HG03571 (cell line): ENCODE results near the gene IZUMO1.
"Not testable (repeated sequence)": the region's sequence is repeated elsewhere in the genome, so short reads cannot be mapped to it uniquely, and the experiment has no call there.

Experiments
- ATAC-seq: cut with Tn5 transposase; IDR thresholded peaks from one replicate; pipeline ENCODE4 v1.9.1; 2021; ENCODE audit not compliant: unreplicated experiment

Gene IZUMO1

DNA sequence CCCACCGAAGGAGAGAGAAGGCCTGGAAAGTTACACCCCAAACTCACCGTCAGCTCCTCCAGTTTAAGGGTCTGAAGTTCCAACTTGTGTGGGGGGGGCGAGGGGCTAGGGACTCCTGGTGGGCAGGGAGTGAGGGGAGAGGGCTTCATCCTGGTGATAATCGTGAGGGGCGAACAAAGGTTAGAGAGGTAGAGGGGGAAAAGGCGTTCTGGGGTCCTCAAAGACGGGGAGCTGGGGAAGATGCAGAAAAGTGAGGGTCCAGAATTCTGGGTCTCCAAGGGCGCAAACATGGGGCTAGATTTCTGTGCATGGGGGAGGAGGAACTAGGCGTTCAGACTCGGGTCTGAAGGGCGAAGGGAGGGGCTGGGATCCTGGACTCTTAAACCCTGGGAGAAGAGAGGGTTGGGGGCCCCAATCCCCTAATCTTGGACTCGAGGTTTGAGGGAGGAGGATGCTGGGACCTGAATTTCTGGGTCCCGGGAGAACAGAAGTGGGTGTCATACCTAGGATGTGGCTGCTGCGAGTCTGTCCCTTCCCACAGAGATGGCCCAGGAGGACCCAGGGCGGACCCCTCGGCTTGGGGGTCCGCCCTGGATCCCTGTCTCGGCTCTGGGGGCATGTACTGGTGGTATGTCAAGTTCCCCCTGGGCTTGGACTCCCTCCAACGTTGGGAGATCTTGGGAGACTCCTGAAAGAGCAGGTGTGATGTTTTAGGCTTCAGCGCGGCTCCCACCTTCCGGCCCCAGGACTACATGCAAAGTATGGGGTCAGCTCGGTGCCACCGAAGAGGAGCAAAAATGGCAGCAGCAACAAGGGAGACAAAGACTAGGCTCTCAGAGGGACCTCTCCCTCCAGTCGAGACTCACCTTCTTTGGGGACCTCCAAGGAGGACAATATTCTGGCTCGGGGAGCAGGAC lies 31.7 kb downstream of the IZUMO1 start:
- no peak for ATAC-seq

DNA sequence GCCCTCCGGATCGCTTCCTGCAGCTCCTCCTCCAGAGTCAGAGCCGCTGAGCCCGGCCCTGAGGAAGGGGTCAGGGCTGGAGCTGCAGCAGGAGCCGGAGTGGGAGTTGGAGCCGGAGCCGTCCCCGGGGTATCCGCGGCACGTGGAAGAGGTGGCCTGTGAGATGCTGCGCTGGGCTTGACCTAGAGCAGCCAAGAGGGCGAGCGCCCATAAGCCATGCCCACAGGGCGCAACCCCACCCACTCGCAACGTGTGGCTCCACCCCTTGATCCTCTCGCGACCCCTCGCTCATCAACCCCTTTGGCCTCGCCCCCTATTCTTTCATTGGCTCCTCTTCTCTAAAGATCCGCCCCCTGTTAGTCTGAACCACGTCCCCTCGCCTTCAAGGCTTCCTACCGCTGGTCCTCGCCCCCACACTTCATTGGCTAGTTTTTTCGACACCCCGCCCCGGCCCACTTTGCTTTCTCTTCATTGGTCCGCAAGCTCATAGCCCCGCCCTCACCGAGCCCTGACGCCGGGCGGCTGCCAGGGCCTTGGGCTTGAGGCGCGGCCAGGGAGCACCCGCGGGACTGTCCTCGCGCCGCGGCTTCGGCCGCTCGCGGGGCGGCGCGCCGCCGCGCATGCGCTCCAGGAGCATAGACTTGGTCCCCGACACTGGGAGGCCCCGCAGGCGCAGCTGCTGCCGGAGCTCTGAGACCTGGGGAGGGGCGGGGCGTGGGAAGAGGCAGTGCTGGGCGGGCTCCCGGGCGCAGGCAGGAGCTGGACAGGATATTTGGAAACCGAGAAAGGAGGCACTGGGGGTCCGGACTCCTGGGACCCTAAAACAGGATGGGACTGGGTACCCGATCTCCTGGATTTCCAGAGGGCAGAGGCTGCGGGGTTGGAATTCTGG lies 32.6 kb downstream of the IZUMO1 start:
- ATAC-seq, result peak; percentile 77

DNA sequence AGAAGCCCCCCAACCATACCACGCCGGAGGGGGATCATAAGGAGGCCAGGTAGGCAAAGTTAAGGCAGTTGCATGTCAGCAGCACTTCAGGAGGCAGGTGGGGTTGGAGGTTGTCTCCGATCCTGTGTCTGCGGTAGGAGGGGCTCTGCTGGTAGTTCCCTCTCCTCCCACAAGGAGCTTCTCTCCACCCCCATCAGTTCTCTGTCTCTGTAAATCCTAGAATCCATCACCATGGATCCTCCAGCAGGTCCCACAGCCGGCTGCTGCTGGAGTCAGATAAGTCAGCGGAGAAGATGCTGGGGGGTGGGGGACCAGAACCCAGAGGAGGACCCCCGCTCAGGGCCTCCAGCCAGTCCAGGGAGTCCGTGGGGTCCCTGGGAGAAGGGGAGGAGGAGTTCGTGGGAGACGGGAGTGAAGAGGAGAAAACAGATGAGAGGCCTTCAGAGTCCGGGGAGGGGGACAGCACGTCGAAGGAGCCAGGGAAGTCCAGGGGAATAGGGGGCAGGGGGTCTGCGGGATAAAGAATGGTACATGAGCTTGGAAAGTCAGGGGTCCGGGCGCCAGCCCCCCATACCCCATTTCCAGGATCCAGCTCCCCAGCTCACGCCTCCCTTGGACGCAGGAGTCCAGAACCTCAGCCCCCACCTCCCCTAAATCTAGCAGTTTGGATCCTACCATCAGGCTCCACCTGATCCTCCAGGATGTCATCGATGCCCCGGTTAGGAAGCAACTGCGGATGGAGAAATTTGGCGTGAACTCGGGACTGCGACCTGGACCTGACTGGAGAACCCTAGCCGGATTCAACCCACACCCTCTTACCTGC lies 33.5 kb downstream of the IZUMO1 start:
- ATAC-seq, result no peak

DNA sequence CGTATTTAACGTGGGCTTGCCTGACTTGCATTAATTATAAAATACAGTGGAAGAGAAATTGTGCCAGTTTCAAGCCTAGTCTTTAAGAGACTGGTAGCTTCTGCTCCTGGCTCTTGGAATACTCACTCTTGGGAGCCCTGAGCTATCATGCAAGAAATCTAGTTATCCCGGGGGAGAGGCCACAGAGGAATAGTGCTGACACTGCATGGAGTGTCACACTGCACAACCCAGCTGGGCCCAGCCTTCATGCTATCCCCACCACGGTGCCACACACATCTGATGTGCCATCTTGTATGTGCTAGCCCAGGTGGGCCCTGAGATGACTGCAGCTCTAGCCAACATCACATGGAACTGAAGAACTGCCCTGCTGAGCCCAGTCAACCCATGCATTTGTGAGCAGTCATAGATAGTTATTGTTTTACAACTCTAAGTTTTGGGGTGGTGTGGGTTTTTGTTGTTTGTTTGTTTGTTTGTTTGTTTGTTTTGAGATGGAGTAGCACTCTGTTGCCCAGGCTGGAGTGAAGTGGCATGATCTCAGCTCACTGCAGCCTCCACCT lies 35.5 kb downstream of the IZUMO1 start:
- ATAC-seq, result no peak

DNA sequence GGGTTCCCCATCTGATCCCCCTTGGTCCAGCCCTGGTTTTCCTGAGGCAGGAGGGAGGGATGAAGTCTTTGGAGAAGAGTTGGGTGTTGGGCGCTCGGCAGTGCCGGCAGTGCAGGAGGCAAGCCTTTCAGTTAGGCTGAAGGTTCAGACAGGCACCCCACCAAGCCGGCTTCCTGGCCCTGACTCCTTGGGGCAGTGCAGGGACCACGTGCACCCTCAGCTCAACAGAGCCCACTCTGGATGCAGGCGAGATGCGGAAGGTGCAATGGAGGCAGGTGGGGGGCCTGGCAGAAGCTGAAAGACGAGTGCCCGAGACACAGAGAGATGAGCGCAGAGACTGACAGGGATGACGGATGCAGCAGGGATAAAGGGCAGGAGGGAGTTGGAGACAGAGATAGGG lies 38.2 kb downstream of the IZUMO1 start:
- ATAC-seq, result no peak

DNA sequence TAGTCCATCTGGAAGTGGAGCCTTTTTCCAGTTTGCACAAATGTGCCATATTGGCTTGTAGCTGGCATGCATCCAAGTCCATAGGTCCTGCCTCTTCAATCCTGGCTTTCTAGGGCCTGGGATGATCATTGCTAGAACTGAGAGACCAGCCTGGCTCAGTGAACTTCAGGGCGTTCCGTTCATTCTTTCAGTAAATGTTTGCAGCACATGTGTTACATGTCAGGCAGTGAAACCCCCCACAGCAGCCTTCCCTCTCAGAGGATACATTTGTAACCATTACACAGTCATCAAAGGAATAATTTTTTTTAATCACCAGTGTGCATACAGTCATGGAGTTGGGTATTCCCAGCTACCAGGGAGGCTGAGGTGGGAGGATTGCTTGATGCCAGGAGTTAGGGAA lies 41.3 kb downstream of the IZUMO1 start:
- ATAC-seq, result no peak

DNA sequence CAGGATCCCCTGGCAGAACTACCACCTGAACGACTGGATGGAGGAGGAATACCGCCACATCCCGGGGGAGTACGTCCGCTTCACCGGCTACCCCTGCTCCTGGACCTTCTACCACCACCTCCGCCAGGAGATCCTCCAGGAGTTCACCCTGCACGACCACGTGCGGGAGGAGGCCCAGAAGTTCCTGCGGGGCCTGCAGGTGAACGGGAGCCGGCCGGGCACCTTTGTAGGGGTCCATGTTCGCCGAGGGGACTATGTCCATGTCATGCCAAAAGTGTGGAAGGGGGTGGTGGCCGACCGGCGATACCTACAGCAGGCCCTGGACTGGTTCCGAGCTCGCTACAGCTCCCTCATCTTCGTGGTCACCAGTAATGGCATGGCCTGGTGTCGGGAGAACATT lies 43.4 kb downstream of the IZUMO1 start:
- no peak for ATAC-seq

DNA sequence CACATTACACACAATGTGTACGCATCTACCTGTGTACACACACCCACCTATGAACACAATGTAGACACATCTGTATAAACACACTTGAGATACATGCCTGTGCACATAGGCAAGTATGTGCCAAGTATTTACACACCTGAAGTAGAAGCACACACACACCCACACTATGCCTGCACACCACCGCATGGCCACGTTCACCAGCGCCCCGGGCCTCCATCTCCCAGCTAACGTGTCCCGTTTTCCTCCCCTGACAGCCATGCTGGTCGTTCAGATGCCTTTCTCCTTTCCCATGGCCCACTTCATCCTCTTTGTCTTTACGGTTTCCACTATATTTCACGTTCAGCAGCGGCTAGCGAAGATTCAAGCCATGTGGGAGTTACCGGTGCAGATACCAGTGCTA lies 44.0 kb downstream of the IZUMO1 start:
- ATAC-seq, result no peak

DNA sequence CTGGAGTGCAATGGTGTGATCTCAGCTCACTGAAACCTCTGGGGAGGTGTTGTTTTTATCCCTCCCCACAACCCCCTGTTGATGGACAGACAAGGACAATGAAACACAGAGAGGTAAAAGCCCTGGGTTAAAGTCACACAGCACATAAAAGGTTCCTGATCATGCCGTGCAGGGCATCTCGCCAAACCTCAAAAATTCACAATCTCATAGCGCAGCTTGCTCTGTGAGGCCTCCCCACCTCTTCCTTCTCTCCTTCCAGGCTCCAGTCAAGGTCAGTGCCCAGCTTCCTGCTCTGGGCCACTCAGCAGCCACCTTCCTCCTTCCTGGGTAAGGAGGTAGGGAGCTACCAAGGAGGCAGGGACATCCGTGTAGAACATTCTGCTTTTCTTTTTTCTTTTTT lies 48.7 kb downstream of the IZUMO1 start:
- no peak for ATAC-seq

DNA sequence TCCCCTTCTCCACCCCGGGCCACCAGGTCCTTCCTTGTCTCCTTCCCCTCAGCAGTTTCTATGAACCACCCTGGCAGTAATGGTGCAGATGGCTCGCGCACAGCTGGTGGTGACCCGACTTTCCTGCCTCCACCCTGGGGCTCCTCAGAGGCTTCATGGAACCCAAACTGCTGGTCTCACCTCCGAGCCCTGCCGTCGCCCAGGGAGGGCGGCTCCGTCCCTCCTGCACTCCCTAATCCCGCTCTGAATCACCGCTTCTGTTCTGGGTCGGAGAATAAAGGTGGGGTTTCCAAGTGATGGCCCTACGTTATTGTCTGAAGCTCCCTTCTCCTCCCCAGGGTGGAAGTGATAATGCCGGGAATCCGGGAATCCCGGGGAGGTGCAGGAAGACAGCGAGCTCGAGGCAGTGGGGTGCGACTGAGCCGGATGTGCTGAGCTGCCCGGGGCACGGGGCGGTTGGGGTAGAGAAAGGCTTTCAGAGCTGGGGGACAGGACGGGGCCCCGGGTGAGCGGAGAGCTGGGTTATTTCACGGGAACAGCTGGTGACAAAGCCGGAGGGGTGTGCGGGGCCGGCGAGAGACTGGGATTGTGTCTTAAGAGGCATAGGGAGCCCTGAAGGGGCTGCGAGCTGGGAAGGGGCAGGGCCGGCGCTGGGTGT lies 50.2 kb downstream of the IZUMO1 start:
- no peak for ATAC-seq

DNA sequence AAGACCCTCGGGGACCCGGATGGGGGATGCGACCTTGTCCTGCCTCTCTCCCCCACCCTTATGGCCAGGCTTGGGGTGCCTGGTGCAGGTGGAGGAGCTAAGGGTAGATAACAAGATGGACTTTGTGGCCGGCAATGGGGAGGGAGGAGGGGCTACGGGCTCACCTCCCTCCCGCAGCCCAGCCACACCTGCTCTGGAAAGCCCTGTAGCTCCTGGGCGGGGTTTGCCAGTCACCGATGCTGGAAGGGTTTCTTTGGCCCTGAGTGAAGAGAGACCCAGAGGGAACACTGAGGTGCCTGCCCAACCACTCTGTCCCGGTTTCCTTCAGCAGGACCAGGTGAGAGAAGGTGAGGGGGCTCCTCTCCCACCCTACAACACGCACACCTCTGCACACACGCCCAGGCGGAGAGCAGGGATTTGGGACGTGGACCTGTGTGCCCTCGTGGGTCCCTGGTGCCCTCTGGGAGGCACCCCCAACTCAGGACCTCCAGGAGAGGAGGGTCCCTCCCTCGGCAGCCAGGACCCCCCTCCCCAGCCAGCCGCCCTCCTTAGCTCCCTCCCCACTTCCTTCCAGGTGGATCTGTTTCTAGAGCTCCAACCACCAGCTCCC lies 50.9 kb downstream of the IZUMO1 start, which contains the start of gene FUT2:
Gene FUT2, plus strand, starts transcription at position 229 of the 610 bp plus-strand sequence. CDS start 6,986 bp downstream, outside the sequence.
- ATAC-seq, result no peak

DNA sequence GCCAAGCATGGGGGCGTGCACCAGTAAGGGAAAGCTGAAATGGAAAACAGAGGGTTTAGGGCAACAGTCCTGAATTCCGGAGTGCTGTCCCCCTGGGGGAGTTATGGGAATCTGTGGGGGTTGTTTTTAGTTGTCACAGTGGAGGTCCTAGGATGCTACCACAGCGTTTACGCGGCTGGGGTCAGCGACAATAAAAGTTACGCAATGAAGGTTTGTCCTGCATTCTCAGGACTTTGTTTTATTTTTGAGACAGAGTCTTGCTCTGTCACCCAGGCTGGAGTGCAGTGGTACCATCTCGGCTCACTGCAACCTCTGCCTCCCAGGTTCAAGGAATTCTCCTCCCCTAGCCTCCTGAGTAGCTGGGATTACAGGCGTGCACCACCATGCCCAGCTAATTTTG lies 53.1 kb downstream of the IZUMO1 start:
- ATAC-seq, result not testable (repeated sequence)
